Measurements from ENCODE around the gene EPHB1.

The EPHB1 gene

GRCh38 chr3:134916276-134916961 is 121.4 kb downstream of the EPHB1 start:
- no peak for DNase-seq

GRCh38 chr3:134917631-134918030 is 122.6 kb downstream of the EPHB1 start:
- no peak for DNase-seq

GRCh38 chr3:134918441-134918840 is 123.4 kb downstream of the EPHB1 start:
- no peak for DNase-seq

GRCh38 chr3:134922101-134922500 is 127.0 kb downstream of the EPHB1 start:
- DNase-seq, result no peak

GRCh38 chr3:134922866-134923265 is 127.8 kb downstream of the EPHB1 start:
- DNase-seq, result no peak

- DNase-seq, result no peak
Measured at GRCh38 chr3:134923286-134923685, 128.2 kb downstream of the EPHB1 start.

- DNase-seq, result no peak
Measured at GRCh38 chr3:134927599-134927998, 132.5 kb downstream of the EPHB1 start.

GRCh38 chr3:134928392-134928791 is 133.3 kb downstream of the EPHB1 start:
- no peak for DNase-seq

- no peak for DNase-seq
Measured at GRCh38 chr3:134928819-134929218, 133.8 kb downstream of the EPHB1 start.

- DNase-seq, result no peak
Measured at GRCh38 chr3:134929976-134930375, 134.9 kb downstream of the EPHB1 start.

- DNase-seq, result no peak
Measured at GRCh38 chr3:134931045-134931785, 136.2 kb downstream of the EPHB1 start.

GRCh38 chr3:134932035-134932434 is 137.0 kb downstream of the EPHB1 start:
- no peak for DNase-seq

- DNase-seq, result no peak
Measured at GRCh38 chr3:134933997-134934396, 138.9 kb downstream of the EPHB1 start.

- DNase-seq, result no peak
Measured at GRCh38 chr3:134934933-134935332, 139.9 kb downstream of the EPHB1 start.

- DNase-seq, result no peak
Measured at GRCh38 chr3:134937256-134938028, 142.4 kb downstream of the EPHB1 start.

GRCh38 chr3:134938029-134938525 is 143.0 kb downstream of the EPHB1 start:
- DNase-seq, result no peak

- no peak for DNase-seq
Measured at GRCh38 chr3:134939978-134940377, 144.9 kb downstream of the EPHB1 start.

GRCh38 chr3:134941820-134942219 is 146.8 kb downstream of the EPHB1 start:
- DNase-seq, result no peak

GRCh38 chr3:134944429-134944828 is 149.4 kb downstream of the EPHB1 start:
- no peak for DNase-seq

- DNase-seq, result no peak
Measured at GRCh38 chr3:134949150-134949549, 154.1 kb downstream of the EPHB1 start.

- no peak for DNase-seq
Measured at GRCh38 chr3:134952371-134952770, 157.3 kb downstream of the EPHB1 start.

GRCh38 chr3:134955874-134956273 is 160.8 kb downstream of the EPHB1 start:
- no peak for DNase-seq

- no peak for DNase-seq
Measured at GRCh38 chr3:134956395-134956794, 161.3 kb downstream of the EPHB1 start.

- DNase-seq, result no peak
Measured at GRCh38 chr3:134956844-134957243, 161.8 kb downstream of the EPHB1 start.

Measured in effector CD4-positive, alpha-beta T cell (primary cell).